SK-N-SH (cell line): ENCODE data around the gene SLC25A21.
"Not testable (repeated sequence)": the region's sequence is repeated elsewhere in the genome, so short reads cannot be mapped to it uniquely, and the experiment has no call there.

Experiments
- CTCF ChIP-seq: fragments of 200-600 bp; sonication (generic); IDR thresholded peaks from 2 replicates; pipeline ENCODE4 v1.6.1; 2017; ENCODE audit warnings: antibody characterized with exemption, mild to moderate bottlenecking, moderate library complexity
- ELF1 ChIP-seq: IDR thresholded peaks from 2 replicates; pipeline ENCODE4 v1.4.0; 2012
- MEF2A ChIP-seq: IDR thresholded peaks from 2 replicates; pipeline ENCODE4 v1.4.0; 2012; ENCODE audit warnings: low read depth, borderline replicate concordance

DNA sequence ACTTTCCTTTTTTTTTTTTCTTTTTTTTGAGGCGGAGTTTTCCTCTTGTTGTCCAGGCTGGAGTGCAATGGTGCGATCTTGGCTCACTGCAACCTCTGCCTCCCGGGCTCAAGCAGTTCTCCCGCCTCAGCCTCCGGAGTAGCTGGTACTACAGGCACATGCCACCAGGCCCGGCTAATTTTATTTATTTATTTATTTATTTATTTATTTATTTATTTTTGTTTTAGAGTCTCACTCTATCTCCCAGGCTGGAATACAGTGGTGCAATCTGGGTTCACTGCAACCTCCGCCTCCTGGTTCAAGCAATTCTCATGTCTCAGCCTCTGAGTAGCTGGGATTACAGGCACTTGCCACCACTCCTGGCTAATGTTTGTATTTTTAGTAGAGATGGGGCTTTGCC is 8.5 kb upstream of the SLC25A21 start:
- not testable (repeated sequence) for TF ChIP-seq ELF1, CTCF, MEF2A
